NB4 (cell line): ENCODE results near the gene SLC6A19.

Experiments
- DNase-seq: peaks from one replicate; pipeline ENCODE4 v3.0.0; 2010; ENCODE audit warnings: low read depth
- H3K4me3 ChIP-seq: one replicate; pipeline ENCODE4 v1.5.1; 2011; ENCODE audit warnings: mild to moderate bottlenecking, low read depth, low read length, moderate library complexity
- CTCF ChIP-seq: IDR thresholded peaks from one replicate; pipeline ENCODE4 v1.5.1; 2012; ENCODE audit warnings: low read depth, low read length
- MAX ChIP-seq: IDR thresholded peaks from 2 replicates; pipeline ENCODE4 v1.6.1; 2011; ENCODE audit warnings: low read depth, low read length
- MYC ChIP-seq: IDR thresholded peaks from 2 replicates; pipeline ENCODE4 v1.6.1; 2011; ENCODE audit warnings: low read depth, low read length
- POLR2A ChIP-seq: IDR thresholded peaks from 2 replicates; pipeline ENCODE4 v1.6.1; 2011; ENCODE audit warnings: mild to moderate bottlenecking; ENCODE audit not compliant: insufficient read length; ENCODE audit errors: extremely low read depth

Gene SLC6A19

GRCh38 chr5:1163879-1164278 lies 37.5 kb upstream of the SLC6A19 start:
- no peak overlapping the region for H3K4me3 ChIP-seq
- TF ChIP-seq CTCF (no peak), POLR2A (no peak), MYC (no peak), MAX (no peak)
- no peak for DNase-seq

- H3K4me3 ChIP-seq, result no peak overlapping the region
- TF ChIP-seq MAX, result 0 out of 2 replicates have a peak, but pooled peaks have one; percentile 36
- TF ChIP-seq MYC, result no peak
- DNase-seq, result peak; percentile 59
Measured at GRCh38 chr5:1164696-1165630, 36.4 kb upstream of the SLC6A19 start.

- no peak for DNase-seq
- TF ChIP-seq CTCF (no peak), MYC (no peak), MAX (no peak), POLR2A (no peak)
Measured at GRCh38 chr5:1165864-1166263, 35.5 kb upstream of the SLC6A19 start.

GRCh38 chr5:1166370-1166769 lies 35.0 kb upstream of the SLC6A19 start:
- no peak for DNase-seq
- TF ChIP-seq POLR2A (no peak), CTCF (no peak), MYC (no peak), MAX (no peak)
- H3K4me3 ChIP-seq, result no peak overlapping the region

More at GRCh38 chr5:1165864-1166263, 35.5 kb upstream of the SLC6A19 start:
- no peak overlapping the region for H3K4me3 ChIP-seq

- no peak overlapping the region for H3K4me3 ChIP-seq
- TF ChIP-seq MAX, result no peak
- TF ChIP-seq CTCF, result no peak
- TF ChIP-seq MYC, result no peak
- TF ChIP-seq POLR2A, result no peak
- DNase-seq, result no peak
Measured at GRCh38 chr5:1167361-1167727, 34.1 kb upstream of the SLC6A19 start.
